Measurements from ENCODE around the gene MIS18A. TPM values are rescaled to one million over a fixed set of nuclear protein-coding genes. Genes with fewer than 3 reads are reported as not detected.

The MIS18A gene
- total and polyA plus RNA-seq, 2 experiments from 2014 or later = 46.1 to 133 TPM

DNA sequence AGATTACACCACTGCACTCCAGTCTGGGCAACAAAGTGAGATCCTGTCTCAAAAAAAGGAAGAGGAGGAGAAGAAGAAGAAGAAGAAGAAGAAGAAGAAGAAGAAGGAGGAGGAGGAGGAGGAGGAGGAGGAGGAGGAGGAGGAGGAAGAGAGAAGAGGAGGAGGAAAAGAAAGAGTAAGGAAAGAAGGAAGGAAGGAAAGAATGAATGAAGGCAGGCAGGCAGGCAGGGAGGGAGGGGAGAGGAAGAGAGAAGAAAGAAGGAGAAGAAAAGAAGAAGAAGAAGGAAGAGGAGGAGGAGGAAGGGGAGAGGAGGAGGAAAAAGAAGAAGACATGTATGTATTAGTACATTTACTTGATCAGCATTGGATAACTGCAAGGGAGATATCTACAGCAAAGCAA lies 26.7 kb downstream of the MIS18A start:
- Mint-ChIP-seq H3K27ac (no peak overlapping the region), H3K9me3 (peaks cover 4% of the 10 kb centered on the region; the same call in 1 of the 3 replicates), H3K4me1 (no peaks in the 10 kb centered on the region), H3K4me3 (no peak overlapping the region), H3K36me3 (ENCODE audit: low read depth) (no peaks in the 10 kb centered on the region), H3K27me3 (ENCODE audit: insufficient read depth, low read depth, poor library complexity) (peaks cover 9% of the 10 kb centered on the region)
- H3F3A ChIP-seq (replicated peaks; ENCODE audit: low read depth) = no peaks in the 10 kb centered on the region
- ATAC-seq = no peak
- no peaks in the 10 kb centered on the region for H3K9me2 ChIP-seq (ENCODE audit: insufficient read depth)
- no peak overlapping the region for H3K4me3 ChIP-seq
- H3K27ac ChIP-seq (ENCODE audit: low read depth) = no peak overlapping the region
- no peak overlapping the region for H3K4me2 ChIP-seq
- H3K36me3 ChIP-seq (ENCODE audit: insufficient read depth) = no peaks in the 10 kb centered on the region
- H3K27me3 ChIP-seq (ENCODE audit: insufficient read depth) = no peaks in the 10 kb centered on the region
- H3K4me1 ChIP-seq (ENCODE audit: insufficient read depth) = no peaks in the 10 kb centered on the region
- TF ChIP-seq, protein P1, sequence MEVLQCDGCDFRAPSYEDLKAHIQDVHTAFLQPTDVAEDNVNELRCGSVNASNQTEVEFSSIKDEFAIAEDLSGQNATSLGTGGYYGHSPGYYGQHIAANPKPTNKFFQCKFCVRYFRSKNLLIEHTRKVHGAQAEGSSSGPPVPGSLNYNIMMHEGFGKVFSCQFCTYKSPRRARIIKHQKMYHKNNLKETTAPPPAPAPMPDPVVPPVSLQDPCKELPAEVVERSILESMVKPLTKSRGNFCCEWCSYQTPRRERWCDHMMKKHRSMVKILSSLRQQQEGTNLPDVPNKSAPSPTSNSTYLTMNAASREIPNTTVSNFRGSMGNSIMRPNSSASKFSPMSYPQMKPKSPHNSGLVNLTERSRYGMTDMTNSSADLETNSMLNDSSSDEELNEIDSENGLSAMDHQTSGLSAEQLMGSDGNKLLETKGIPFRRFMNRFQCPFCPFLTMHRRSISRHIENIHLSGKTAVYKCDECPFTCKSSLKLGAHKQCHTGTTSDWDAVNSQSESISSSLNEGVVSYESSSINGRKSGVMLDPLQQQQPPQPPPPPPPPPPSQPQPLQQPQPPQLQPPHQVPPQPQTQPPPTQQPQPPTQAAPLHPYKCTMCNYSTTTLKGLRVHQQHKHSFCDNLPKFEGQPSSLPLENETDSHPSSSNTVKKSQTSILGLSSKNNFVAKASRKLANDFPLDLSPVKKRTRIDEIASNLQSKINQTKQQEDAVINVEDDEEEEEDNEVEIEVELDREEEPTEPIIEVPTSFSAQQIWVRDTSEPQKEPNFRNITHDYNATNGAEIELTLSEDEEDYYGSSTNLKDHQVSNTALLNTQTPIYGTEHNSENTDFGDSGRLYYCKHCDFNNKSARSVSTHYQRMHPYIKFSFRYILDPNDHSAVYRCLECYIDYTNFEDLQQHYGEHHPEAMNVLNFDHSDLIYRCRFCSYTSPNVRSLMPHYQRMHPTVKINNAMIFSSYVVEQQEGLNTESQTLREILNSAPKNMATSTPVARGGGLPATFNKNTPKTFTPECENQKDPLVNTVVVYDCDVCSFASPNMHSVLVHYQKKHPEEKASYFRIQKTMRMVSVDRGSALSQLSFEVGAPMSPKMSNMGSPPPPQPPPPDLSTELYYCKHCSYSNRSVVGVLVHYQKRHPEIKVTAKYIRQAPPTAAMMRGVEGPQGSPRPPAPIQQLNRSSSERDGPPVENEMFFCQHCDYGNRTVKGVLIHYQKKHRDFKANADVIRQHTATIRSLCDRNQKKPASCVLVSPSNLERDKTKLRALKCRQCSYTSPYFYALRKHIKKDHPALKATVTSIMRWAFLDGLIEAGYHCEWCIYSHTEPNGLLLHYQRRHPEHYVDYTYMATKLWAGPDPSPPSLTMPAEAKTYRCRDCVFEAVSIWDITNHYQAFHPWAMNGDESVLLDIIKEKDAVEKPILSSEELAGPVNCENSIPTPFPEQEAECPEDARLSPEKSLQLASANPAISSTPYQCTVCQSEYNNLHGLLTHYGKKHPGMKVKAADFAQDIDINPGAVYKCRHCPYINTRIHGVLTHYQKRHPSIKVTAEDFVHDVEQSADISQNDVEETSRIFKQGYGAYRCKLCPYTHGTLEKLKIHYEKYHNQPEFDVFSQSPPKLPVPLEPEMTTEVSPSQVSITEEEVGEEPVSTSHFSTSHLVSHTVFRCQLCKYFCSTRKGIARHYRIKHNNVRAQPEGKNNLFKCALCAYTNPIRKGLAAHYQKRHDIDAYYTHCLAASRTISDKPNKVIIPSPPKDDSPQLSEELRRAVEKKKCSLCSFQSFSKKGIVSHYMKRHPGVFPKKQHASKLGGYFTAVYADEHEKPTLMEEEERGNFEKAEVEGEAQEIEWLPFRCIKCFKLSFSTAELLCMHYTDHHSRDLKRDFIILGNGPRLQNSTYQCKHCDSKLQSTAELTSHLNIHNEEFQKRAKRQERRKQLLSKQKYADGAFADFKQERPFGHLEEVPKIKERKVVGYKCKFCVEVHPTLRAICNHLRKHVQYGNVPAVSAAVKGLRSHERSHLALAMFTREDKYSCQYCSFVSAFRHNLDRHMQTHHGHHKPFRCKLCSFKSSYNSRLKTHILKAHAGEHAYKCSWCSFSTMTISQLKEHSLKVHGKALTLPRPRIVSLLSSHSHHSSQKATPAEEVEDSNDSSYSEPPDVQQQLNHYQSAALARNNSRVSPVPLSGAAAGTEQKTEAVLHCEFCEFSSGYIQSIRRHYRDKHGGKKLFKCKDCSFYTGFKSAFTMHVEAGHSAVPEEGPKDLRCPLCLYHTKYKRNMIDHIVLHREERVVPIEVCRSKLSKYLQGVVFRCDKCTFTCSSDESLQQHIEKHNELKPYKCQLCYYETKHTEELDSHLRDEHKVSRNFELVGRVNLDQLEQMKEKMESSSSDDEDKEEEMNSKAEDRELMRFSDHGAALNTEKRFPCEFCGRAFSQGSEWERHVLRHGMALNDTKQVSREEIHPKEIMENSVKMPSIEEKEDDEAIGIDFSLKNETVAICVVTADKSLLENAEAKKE (CRISPR knock-in tag; IDR thresholded peaks at IDR 0.05) = no peak
- TF ChIP-seq ZNF114 (CRISPR knock-in tag; IDR thresholded peaks at IDR 0.05) (no peak), CREB1 (CRISPR knock-in tag; IDR thresholded peaks at IDR 0.05; ENCODE audit: low read depth) (no peak), STAT1 (IDR thresholded peaks at IDR 0.05; ENCODE audit: unreplicated experiment) (no peak), EZH2phosphoT487 (IDR thresholded peaks at IDR 0.05; ENCODE audit: unreplicated experiment) (no peak), JUNB (IDR thresholded peaks at IDR 0.05; ENCODE audit: unreplicated experiment) (no peak), EZH2 (IDR thresholded peaks at IDR 0.05; ENCODE audit: low read depth, unreplicated experiment) (no peak), NANOG (IDR thresholded peaks at IDR 0.05; ENCODE audit: borderline replicate concordance) (no peak), ZNF331 (CRISPR knock-in tag; IDR thresholded peaks at IDR 0.05; ENCODE audit: low read depth) (no peak), POLR2AphosphoS5 (IDR thresholded peaks at IDR 0.05; ENCODE audit: low read depth) (no peak)
- TF ChIP-seq, protein P2, sequence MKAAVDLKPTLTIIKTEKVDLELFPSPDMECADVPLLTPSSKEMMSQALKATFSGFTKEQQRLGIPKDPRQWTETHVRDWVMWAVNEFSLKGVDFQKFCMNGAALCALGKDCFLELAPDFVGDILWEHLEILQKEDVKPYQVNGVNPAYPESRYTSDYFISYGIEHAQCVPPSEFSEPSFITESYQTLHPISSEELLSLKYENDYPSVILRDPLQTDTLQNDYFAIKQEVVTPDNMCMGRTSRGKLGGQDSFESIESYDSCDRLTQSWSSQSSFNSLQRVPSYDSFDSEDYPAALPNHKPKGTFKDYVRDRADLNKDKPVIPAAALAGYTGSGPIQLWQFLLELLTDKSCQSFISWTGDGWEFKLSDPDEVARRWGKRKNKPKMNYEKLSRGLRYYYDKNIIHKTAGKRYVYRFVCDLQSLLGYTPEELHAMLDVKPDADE (IDR thresholded peaks at IDR 0.05) = no peak
- TF ChIP-seq, protein P3, sequence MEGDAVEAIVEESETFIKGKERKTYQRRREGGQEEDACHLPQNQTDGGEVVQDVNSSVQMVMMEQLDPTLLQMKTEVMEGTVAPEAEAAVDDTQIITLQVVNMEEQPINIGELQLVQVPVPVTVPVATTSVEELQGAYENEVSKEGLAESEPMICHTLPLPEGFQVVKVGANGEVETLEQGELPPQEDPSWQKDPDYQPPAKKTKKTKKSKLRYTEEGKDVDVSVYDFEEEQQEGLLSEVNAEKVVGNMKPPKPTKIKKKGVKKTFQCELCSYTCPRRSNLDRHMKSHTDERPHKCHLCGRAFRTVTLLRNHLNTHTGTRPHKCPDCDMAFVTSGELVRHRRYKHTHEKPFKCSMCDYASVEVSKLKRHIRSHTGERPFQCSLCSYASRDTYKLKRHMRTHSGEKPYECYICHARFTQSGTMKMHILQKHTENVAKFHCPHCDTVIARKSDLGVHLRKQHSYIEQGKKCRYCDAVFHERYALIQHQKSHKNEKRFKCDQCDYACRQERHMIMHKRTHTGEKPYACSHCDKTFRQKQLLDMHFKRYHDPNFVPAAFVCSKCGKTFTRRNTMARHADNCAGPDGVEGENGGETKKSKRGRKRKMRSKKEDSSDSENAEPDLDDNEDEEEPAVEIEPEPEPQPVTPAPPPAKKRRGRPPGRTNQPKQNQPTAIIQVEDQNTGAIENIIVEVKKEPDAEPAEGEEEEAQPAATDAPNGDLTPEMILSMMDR (conservative IDR thresholded peaks at IDR 0.05; ENCODE audit: low read depth in 2 of 2) = no peak
- TF ChIP-seq, protein P4, sequence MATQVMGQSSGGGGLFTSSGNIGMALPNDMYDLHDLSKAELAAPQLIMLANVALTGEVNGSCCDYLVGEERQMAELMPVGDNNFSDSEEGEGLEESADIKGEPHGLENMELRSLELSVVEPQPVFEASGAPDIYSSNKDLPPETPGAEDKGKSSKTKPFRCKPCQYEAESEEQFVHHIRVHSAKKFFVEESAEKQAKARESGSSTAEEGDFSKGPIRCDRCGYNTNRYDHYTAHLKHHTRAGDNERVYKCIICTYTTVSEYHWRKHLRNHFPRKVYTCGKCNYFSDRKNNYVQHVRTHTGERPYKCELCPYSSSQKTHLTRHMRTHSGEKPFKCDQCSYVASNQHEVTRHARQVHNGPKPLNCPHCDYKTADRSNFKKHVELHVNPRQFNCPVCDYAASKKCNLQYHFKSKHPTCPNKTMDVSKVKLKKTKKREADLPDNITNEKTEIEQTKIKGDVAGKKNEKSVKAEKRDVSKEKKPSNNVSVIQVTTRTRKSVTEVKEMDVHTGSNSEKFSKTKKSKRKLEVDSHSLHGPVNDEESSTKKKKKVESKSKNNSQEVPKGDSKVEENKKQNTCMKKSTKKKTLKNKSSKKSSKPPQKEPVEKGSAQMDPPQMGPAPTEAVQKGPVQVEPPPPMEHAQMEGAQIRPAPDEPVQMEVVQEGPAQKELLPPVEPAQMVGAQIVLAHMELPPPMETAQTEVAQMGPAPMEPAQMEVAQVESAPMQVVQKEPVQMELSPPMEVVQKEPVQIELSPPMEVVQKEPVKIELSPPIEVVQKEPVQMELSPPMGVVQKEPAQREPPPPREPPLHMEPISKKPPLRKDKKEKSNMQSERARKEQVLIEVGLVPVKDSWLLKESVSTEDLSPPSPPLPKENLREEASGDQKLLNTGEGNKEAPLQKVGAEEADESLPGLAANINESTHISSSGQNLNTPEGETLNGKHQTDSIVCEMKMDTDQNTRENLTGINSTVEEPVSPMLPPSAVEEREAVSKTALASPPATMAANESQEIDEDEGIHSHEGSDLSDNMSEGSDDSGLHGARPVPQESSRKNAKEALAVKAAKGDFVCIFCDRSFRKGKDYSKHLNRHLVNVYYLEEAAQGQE (IDR thresholded peaks at IDR 0.05; ENCODE audit: unreplicated experiment) = no peak
- no peaks in the 10 kb centered on the region for H4K20me1 ChIP-seq (replicated peaks; ENCODE audit: insufficient read depth)
- no peak overlapping the region for H2AFZ ChIP-seq
- no peaks in the 10 kb centered on the region for H3K79me2 ChIP-seq (replicated peaks; ENCODE audit: insufficient read depth)
- DNase-seq (ENCODE audit: low spot score) = no peak
